ENCODE results near the gene TNFAIP8. TPM values are rescaled to one million over a fixed set of nuclear protein-coding genes. Genes with fewer than 3 reads are reported as not detected.

The TNFAIP8 gene
- total RNA-seq, 1 experiment from 2014 or later: 7.3 TPM

DNA sequence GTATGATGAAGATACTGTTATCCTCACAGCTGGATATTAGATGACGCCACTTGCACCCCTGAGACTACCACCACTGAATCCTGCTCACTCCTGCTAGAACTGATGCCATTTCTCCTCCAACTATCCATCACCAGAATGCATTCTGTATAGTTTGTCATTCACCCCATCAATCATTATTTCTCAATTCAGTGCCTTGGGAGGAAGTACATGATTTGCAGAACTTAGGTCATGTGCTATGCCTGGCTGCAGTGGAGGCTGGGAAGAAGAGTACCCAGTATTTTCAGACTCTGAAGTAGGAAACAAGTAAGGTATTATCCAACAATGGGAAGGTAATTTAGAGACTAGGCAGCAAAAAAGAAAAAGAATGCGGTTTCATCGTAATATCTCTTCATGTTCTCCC lies 70.2 kb downstream of the TNFAIP8 start:
- Histone ChIP-seq H2AFZ (ENCODE audit: low read length) (no peak overlapping the region), H3K79me1 (ENCODE audit: insufficient read depth, low read depth, low read length, poor library complexity, severe bottlenecking) (no peaks in the 10 kb centered on the region), H3K27me3 (ENCODE audit: insufficient read depth, low read length) (no peaks in the 10 kb centered on the region), H3K9ac (ENCODE audit: extremely low read depth, insufficient read length, low read length) (no peak overlapping the region), H4K5ac (ENCODE audit: insufficient read length, low read depth, low read length) (no peak overlapping the region), H3K4me2 (ENCODE audit: insufficient read depth, insufficient read length, low read length) (no peak overlapping the region), H3K14ac (ENCODE audit: insufficient read depth, low read length) (no peak overlapping the region), H3K18ac (ENCODE audit: insufficient read length, low read depth, low read length) (no peak overlapping the region), H2BK120ac (ENCODE audit: low read depth, low read length, poor library complexity, severe bottlenecking) (no peak overlapping the region), H3K23me2 (ENCODE audit: insufficient read length, low read depth, low read length, poor library complexity, severe bottlenecking) (no peaks in the 10 kb centered on the region), H2BK20ac (ENCODE audit: low read depth, low read length, poor library complexity, severe bottlenecking) (no peak overlapping the region), H2AK5ac (ENCODE audit: insufficient read length, low read length) (no peak overlapping the region), H2BK5ac (ENCODE audit: insufficient read length, low read length) (no peak overlapping the region), H3T11ph (ENCODE audit: low read length) (no peak overlapping the region), H2BK15ac (ENCODE audit: low read depth, low read length) (no peak overlapping the region), H3K56ac (ENCODE audit: insufficient read length, low read depth, low read length) (no peak overlapping the region), H3K4me1 (ENCODE audit: insufficient read depth, low read length) (no peaks in the 10 kb centered on the region), H4K20me1 (ENCODE audit: control insufficient read depth, insufficient read depth, insufficient read length) (no peaks in the 10 kb centered on the region), H3K23ac (ENCODE audit: insufficient read length, low read depth, low read length) (no peak overlapping the region), H3K79me2 (ENCODE audit: insufficient read depth, low read length) (no peaks in the 10 kb centered on the region), H3K27ac (ENCODE audit: insufficient read length, low read depth, low read length) (no peak overlapping the region), H2BK12ac (ENCODE audit: insufficient read length, low read depth, low read length) (no peak overlapping the region), H4K91ac (ENCODE audit: insufficient read length, low read depth, low read length) (no peak overlapping the region), H4K8ac (replicated peaks; ENCODE audit: insufficient read length, low read depth, low read length) (no peak overlapping the region), H3K9me3 (ENCODE audit: control insufficient read depth, low read depth, low read length) (no peaks in the 10 kb centered on the region), H3K4ac (ENCODE audit: low read depth, low read length) (no peak overlapping the region)
- no CpG with 5 or more reads among the region's 3 CpGs for WGBS (ENCODE audit: extremely low coverage, insufficient read length, low lambda C conversion rate)
- Mint-ChIP-seq H3K27ac (no peak overlapping the region), H3K4me1 (peaks cover 14 to 16% of the 10 kb centered on the region in 2 experiments), H3K27me3 (ENCODE audit: low read depth) (no peaks in the 10 kb centered on the region), H3K36me3 (ENCODE audit: insufficient read depth in 1 of 3, low read depth in 3 of 3) (peaks cover 0 to 5% (median under 1%) of the 10 kb centered on the region in 3 experiments; a peak in 3 of 7 replicates), H3K9me3 (peaks cover 3 to 8% of the 10 kb centered on the region in 2 experiments; a peak in 3 of 5 replicates), H3K4me3 (no peak overlapping the region)
- TF ChIP-seq CTCF (conservative IDR thresholded peaks at IDR 0.05): no peak
- no peak for DNase-seq

All from H9 (cell line).